Measurements from ENCODE around the gene DTX4. TPM values are rescaled to one million over a fixed set of nuclear protein-coding genes. Genes with fewer than 3 reads are reported as not detected.
A peak's percentile ranks its signal among the peaks of the same experiment; 100 is the strongest.

Gene DTX4
- polyA plus RNA-seq, 2 donors, result 1.8 to 2.4 TPM

DNA sequence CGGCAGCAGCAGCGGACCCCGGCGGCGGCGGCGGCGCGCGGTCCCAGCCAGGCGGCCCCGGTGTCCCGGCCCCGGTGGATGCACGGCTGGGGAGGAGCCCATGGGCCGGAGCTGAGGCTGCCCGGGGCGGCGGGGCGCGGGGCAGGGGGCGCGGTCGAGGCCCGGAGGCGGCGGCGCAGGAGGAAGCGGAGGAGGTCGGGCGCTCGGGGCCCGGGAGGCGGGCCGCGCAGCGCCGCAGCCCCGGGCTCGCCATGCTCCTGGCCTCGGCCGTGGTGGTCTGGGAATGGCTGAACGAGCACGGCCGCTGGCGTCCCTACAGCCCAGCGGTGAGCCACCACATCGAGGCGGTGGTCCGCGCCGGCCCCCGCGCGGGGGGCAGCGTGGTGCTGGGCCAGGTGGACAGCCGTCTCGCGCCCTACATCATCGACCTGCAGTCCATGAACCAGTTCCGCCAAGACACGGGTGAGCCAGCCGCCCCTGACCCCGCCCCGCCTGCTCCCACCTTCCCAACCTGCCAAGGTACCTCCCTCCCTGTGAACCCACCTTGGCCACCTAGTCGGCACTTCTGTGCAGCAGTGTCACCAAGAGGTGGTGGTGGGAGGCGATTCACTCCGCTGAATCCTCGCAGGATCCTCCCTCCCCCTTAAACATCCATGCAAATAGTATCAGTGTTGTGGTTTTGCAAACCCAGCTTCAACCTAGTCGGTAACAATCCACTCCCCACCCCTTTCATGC, 580 bp downstream of the DTX4 start:
- WGBS, 2 donors, result 1% methylated on average over 32 to 70 of the region's 70 CpGs
- Histone ChIP-seq H3K27me3 (ENCODE audit: control insufficient read depth in 1 of 2, insufficient read depth in 2 of 2, low read length in 2 of 2) (no peaks in the 10 kb centered on the region), H3K36me3 (ENCODE audit: control insufficient read depth in 2 of 2, insufficient read depth in 2 of 2, low read length in 1 of 2) (no peaks in the 10 kb centered on the region), H3K27ac (ENCODE audit: low read depth in 2 of 2, low read length in 1 of 2) (peak overlapping the region; percentile 51 to 71), H3K4me1 (ENCODE audit: control insufficient read depth in 2 of 2, insufficient read depth in 2 of 2, low read length in 1 of 2) (peaks cover 3 to 4% of the 10 kb centered on the region in 2 donors), H3K9me3 (ENCODE audit: control insufficient read depth in 2 of 2, insufficient read depth in 1 of 2, low read depth in 1 of 2, low read length in 1 of 2) (no peaks in the 10 kb centered on the region), H3K4me3 (ENCODE audit: low read depth in 1 of 2, low read length in 2 of 2) (peak overlapping the region; percentile 65 to 68)

DNA sequence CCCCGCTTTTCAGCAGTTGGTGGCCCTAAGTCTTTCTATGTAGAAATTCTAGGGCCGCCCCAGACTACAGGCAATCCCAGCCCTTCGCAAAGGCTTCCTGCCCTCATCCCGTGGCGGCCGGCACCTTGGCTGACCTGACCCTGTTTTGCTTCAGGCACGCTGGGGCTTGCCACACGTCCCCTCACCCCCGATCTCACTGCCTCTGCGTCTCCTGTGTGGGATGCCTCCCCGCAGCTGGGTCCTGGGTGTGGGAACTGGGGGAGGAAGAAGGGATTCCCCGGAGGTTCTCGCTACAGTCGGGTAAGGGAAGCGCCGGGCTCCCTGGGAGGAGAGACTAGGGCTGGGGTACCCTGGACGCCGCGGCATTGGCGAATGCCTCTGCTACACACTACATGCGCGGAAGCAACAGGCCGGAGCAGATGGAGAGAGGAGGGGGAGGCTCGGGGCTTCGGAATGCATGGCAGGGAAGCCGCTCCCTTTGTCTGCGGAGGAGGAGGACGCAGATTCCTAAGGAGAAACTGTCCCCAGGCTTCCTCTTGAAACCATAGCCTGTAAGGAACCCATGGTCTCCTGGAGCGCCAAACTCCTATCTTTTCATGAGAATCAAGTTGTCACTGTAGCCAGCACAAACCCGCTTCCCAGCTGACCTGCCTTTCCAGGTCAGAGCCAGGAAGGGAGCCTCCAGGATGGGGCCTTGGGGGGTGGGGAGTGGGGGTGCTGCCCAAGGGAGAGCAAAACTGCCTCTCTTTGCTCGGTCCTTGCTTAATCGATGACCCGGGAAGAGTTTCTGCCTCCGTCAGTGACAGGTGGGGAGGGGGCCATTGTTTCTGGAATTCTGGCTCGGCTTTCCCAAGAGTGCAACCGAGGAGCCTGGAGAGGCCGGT, 1.4 kb downstream of the DTX4 start:
- H3K36me3 ChIP-seq (ENCODE audit: control insufficient read depth in 2 of 2, insufficient read depth in 2 of 2, low read length in 1 of 2), result no peaks in the 10 kb centered on the region
- no peaks in the 10 kb centered on the region for H3K9me3 ChIP-seq (ENCODE audit: control insufficient read depth in 2 of 2, insufficient read depth in 1 of 2, low read depth in 1 of 2, low read length in 1 of 2)
- 9 to 10% methylated on average over 37 of the region's 37 CpGs for WGBS, 2 donors
- H3K27me3 ChIP-seq (ENCODE audit: control insufficient read depth in 1 of 2, insufficient read depth in 2 of 2, low read length in 2 of 2), result no peaks in the 10 kb centered on the region
- peaks cover 3 to 4% of the 10 kb centered on the region in 2 donors for H3K4me1 ChIP-seq (ENCODE audit: control insufficient read depth in 2 of 2, insufficient read depth in 2 of 2, low read length in 1 of 2)
- peak overlapping the region; percentile 65 to 68 for H3K4me3 ChIP-seq (ENCODE audit: low read depth in 1 of 2, low read length in 2 of 2)
- peak overlapping the region; percentile 51 to 71 for H3K27ac ChIP-seq (ENCODE audit: low read depth in 2 of 2, low read length in 1 of 2)

DNA sequence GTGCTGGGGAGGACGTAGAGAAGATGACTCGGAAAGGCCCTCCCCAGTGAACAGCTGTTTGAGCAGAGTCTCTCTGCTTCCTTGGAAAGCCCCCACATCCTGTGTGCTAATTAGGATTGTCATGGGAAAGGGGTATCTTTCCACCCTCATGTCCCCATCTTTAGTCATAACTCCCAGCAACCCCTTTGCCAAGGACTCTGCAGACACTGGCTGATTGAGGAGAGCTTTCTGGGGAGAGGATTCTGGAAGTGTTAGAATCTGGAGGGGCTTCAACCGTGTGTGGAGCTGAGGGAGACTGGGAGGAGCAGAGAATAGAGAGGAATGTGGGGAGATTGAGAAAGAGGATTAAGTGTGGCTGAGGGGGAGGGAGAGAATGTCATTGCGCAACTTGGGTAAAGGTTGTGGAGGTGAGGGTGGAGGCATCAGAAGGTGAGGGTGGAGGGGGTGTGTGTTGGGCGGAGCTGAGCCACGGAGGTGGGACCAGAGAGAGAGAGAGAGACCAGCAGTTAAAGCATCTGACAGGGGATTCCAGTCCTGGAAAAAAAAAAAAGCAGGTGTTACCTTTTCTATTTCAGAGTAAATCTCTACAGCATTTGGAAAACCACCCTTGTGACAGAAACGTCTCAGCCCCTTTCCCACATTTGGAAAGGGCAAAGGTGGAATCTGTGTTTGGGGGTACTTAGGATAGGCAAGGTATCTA, 2.2 kb downstream of the DTX4 start:
- Histone ChIP-seq H3K27me3 (ENCODE audit: control insufficient read depth in 1 of 2, insufficient read depth in 2 of 2, low read length in 2 of 2) (no peaks in the 10 kb centered on the region), H3K9me3 (ENCODE audit: control insufficient read depth in 2 of 2, insufficient read depth in 1 of 2, low read depth in 1 of 2, low read length in 1 of 2) (no peaks in the 10 kb centered on the region), H3K27ac (ENCODE audit: low read depth in 2 of 2, low read length in 1 of 2) (peak overlapping the region; percentile 51 to 71), H3K36me3 (ENCODE audit: control insufficient read depth in 2 of 2, insufficient read depth in 2 of 2, low read length in 1 of 2) (no peaks in the 10 kb centered on the region), H3K4me3 (ENCODE audit: low read depth in 1 of 2, low read length in 2 of 2) (peak overlapping the region; percentile 15 to 65), H3K4me1 (ENCODE audit: control insufficient read depth in 2 of 2, insufficient read depth in 2 of 2, low read length in 1 of 2) (peaks cover 3 to 4% of the 10 kb centered on the region in 2 donors)
- 32 to 33% methylated on average over 6 to 7 of the region's 7 CpGs for WGBS, 2 donors

DNA sequence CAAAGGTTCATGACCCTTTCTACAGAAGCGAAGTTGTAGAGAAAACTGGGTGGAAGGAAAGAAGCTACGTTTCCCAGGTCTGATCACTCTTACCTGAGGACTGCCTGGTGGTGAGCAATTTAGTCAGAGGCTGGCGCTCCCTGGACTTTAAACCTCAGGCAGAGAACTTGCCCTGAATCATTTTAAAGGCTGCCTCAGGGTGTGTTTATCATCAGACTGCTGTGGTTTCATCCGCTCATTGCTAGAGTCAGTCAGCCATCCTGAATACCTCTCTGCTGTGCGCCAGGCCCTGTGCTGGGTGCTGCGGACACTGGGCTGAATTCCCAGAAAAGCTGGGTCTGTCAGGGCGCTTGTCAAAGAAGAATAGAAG, 2.7 kb downstream of the DTX4 start:
- 48 to 49% methylated on average over 7 of the region's 7 CpGs for WGBS, 2 donors
- no peak overlapping the region for H3K4me3 ChIP-seq (ENCODE audit: low read depth in 1 of 2, low read length in 2 of 2)
- H3K27ac ChIP-seq (ENCODE audit: low read depth in 2 of 2, low read length in 1 of 2), result peak overlapping the region; percentile 41

DNA sequence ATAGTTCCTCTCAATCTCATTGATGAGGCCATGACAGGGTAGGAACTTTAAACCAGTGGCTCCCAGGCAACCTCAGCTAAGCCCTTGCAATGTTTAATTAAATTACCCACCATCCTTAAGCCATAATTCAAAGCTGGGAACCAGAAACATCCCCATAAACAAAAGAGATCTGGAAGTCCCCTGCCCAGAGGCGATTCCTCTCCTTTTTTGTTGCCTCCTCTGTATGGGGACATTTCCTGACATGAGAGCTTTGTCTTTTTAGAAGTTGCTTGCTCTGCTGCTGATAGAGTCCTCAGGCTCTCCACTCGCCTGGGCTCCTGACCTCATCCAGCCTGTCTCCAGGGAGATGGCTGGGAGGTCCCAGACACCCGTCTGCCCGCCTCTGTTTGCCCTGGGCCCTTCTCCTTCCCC, 3.2 kb downstream of the DTX4 start:
- Histone ChIP-seq H3K27me3 (ENCODE audit: control insufficient read depth in 1 of 2, insufficient read depth in 2 of 2, low read length in 2 of 2) (no peaks in the 10 kb centered on the region), H3K27ac (ENCODE audit: low read depth in 2 of 2, low read length in 1 of 2) (peak overlapping the region in 1 of 2 donors; percentile 41), H3K36me3 (ENCODE audit: control insufficient read depth in 2 of 2, insufficient read depth in 2 of 2, low read length in 1 of 2) (no peaks in the 10 kb centered on the region), H3K9me3 (ENCODE audit: control insufficient read depth in 2 of 2, insufficient read depth in 1 of 2, low read depth in 1 of 2, low read length in 1 of 2) (no peaks in the 10 kb centered on the region), H3K4me1 (ENCODE audit: control insufficient read depth in 2 of 2, insufficient read depth in 2 of 2, low read length in 1 of 2) (peaks cover 3 to 4% of the 10 kb centered on the region in 2 donors), H3K4me3 (ENCODE audit: low read depth in 1 of 2, low read length in 2 of 2) (no peak overlapping the region)
- 34 to 38% methylated on average over 4 of the region's 4 CpGs for WGBS, 2 donors

More for the DNA sequence above, 2.7 kb downstream of the DTX4 start:
- Histone ChIP-seq H3K4me1 (ENCODE audit: control insufficient read depth in 2 of 2, insufficient read depth in 2 of 2, low read length in 1 of 2) (peaks cover 3 to 4% of the 10 kb centered on the region in 2 donors), H3K9me3 (ENCODE audit: control insufficient read depth in 2 of 2, insufficient read depth in 1 of 2, low read depth in 1 of 2, low read length in 1 of 2) (no peaks in the 10 kb centered on the region), H3K36me3 (ENCODE audit: control insufficient read depth in 2 of 2, insufficient read depth in 2 of 2, low read length in 1 of 2) (no peaks in the 10 kb centered on the region), H3K27me3 (ENCODE audit: control insufficient read depth in 1 of 2, insufficient read depth in 2 of 2, low read length in 2 of 2) (no peaks in the 10 kb centered on the region)

DNA sequence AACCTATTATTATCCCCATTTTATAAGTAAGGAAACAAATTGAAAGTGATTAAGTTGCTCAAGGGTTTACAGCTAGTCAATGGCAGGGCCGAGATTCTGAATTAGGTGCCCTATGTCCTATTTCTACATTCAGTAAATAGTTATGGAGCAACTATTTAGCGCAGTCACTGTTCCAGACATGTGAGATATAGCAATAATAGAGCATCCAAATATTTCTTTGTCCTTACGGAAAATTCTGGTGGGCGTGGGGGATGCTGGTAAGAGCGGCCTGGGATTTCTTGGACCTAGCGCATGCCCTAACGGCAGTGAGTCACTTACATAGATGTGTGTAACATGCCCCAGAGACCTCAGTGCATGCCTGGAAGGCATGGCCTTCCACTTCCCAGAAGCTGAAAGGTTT, 4.4 kb downstream of the DTX4 start:
- no peaks in the 10 kb centered on the region for H3K36me3 ChIP-seq (ENCODE audit: control insufficient read depth in 2 of 2, insufficient read depth in 2 of 2, low read length in 1 of 2)
- no peaks in the 10 kb centered on the region for H3K27me3 ChIP-seq (ENCODE audit: control insufficient read depth in 1 of 2, insufficient read depth in 2 of 2, low read length in 2 of 2)
- no peaks in the 10 kb centered on the region for H3K9me3 ChIP-seq (ENCODE audit: control insufficient read depth in 2 of 2, insufficient read depth in 1 of 2, low read depth in 1 of 2, low read length in 1 of 2)
- H3K4me1 ChIP-seq (ENCODE audit: control insufficient read depth in 2 of 2, insufficient read depth in 2 of 2, low read length in 1 of 2), result peaks cover 3 to 4% of the 10 kb centered on the region in 2 donors
- H3K4me3 ChIP-seq (ENCODE audit: low read depth in 1 of 2, low read length in 2 of 2), result no peak overlapping the region
- WGBS, 2 donors, result 76 to 84% methylated on average over 7 of the region's 7 CpGs
- no peak overlapping the region for H3K27ac ChIP-seq (ENCODE audit: low read depth in 2 of 2, low read length in 1 of 2)

DNA sequence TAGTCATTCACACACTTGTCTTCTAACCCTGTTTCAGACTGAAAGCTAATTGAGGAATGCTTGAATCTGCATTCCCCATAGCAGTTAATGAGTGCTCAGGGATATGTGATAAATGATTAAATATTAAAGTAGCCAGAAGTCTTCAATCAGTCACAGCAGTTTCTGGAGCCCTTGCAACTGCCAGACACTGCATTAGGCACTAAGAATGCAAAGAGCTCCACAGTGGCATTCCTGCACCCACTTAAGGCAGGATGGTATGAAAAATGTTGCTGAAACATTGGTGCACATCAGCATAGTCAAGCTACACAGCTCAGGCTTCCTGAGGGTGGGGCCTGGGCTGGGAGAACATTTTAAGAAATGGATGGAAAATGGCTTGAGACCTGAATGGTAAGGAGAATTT, 6.5 kb downstream of the DTX4 start:
- Histone ChIP-seq H3K4me3 (ENCODE audit: low read depth in 1 of 2, low read length in 2 of 2) (no peak overlapping the region), H3K27me3 (ENCODE audit: control insufficient read depth in 1 of 2, insufficient read depth in 2 of 2, low read length in 2 of 2) (no peaks in the 10 kb centered on the region), H3K36me3 (ENCODE audit: control insufficient read depth in 2 of 2, insufficient read depth in 2 of 2, low read length in 1 of 2) (no peaks in the 10 kb centered on the region), H3K9me3 (ENCODE audit: control insufficient read depth in 2 of 2, insufficient read depth in 1 of 2, low read depth in 1 of 2, low read length in 1 of 2) (no peaks in the 10 kb centered on the region), H3K4me1 (ENCODE audit: control insufficient read depth in 2 of 2, insufficient read depth in 2 of 2, low read length in 1 of 2) (peaks cover 4 to 5% of the 10 kb centered on the region in 2 donors), H3K27ac (ENCODE audit: low read depth in 2 of 2, low read length in 1 of 2) (no peak overlapping the region)

DNA sequence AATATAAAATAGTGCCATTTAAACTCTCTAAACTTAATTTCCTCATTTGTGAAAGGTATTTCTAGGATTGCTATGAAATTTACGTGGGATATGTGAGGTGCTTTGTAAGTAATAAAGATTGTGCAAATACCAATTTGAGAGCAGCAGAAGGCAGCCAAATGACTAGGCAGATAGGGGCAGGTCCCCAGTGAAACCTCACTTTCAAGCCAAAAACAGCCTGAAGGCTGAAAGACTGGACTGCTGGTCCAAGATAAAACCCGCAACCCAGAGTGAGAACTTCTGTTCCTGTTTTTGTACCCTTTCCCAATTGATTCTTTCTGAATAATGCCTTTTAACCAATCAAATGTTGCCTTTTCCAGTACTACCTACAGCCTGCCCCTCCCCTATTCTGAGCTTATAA, 7.2 kb downstream of the DTX4 start:
- 81 to 85% methylated on average over 2 of the region's 2 CpGs for WGBS, 2 donors
- Histone ChIP-seq H3K27me3 (ENCODE audit: control insufficient read depth in 1 of 2, insufficient read depth in 2 of 2, low read length in 2 of 2) (no peaks in the 10 kb centered on the region), H3K36me3 (ENCODE audit: control insufficient read depth in 2 of 2, insufficient read depth in 2 of 2, low read length in 1 of 2) (no peaks in the 10 kb centered on the region), H3K27ac (ENCODE audit: low read depth in 2 of 2, low read length in 1 of 2) (no peak overlapping the region), H3K4me3 (ENCODE audit: low read depth in 1 of 2, low read length in 2 of 2) (no peak overlapping the region), H3K4me1 (ENCODE audit: control insufficient read depth in 2 of 2, insufficient read depth in 2 of 2, low read length in 1 of 2) (peaks cover 6 to 7% of the 10 kb centered on the region in 2 donors), H3K9me3 (ENCODE audit: control insufficient read depth in 2 of 2, insufficient read depth in 1 of 2, low read depth in 1 of 2, low read length in 1 of 2) (no peaks in the 10 kb centered on the region)

DNA sequence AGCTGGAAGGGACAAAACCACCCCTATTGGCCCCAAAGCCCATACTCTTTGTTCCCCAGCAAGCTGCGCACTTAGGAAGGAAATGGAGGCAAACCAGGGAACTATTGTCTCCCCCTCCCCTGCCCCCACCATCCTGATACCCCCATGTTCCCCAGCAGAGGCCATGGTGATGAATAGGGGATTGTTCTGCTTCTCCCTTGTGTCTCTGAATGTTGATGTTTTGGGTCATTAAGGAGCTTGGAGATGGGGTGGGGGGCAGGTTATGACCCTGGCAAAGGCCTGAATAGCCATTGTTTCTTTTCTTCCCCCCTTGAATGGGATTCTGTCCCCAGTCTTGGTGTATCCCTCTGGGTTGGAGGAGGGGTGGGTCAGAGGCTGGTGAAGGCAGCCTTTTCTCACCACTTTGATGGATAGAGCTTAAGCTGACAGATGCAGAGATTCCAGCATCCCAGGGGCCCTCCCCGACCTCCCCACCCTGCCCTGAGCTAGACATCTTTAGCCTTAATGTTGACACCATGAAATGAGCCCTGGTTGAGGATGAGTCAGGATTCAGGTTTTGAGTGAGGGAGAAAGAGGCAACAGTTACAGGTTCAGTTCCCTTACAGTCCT, 8.3 kb downstream of the DTX4 start:
- H3K27me3 ChIP-seq (ENCODE audit: control insufficient read depth in 1 of 2, insufficient read depth in 2 of 2, low read length in 2 of 2), result no peaks in the 10 kb centered on the region
- H3K36me3 ChIP-seq (ENCODE audit: control insufficient read depth in 2 of 2, insufficient read depth in 2 of 2, low read length in 1 of 2), result no peaks in the 10 kb centered on the region
- 79 to 84% methylated on average over 2 of the region's 2 CpGs for WGBS, 2 donors
- H3K4me1 ChIP-seq (ENCODE audit: control insufficient read depth in 2 of 2, insufficient read depth in 2 of 2, low read length in 1 of 2), result peaks cover 4% of the 10 kb centered on the region in 2 donors
- no peak overlapping the region for H3K27ac ChIP-seq (ENCODE audit: low read depth in 2 of 2, low read length in 1 of 2)
- H3K4me3 ChIP-seq (ENCODE audit: low read depth in 1 of 2, low read length in 2 of 2), result no peak overlapping the region
- no peaks in the 10 kb centered on the region for H3K9me3 ChIP-seq (ENCODE audit: control insufficient read depth in 2 of 2, insufficient read depth in 1 of 2, low read depth in 1 of 2, low read length in 1 of 2)
